Head of caudate nucleus (tissue), 42 donors: ENCODE measurements around the gene KRTDAP.

ENCODE experiments used
- DNase-seq, 42 donors: peaks; one replicate each; pipeline versions ENCODE4 v3.0.0 to v3.0.0-alpha.2; 2020 to 2021; ENCODE audit warnings: mixed read lengths in 7 of 42
- intact Hi-C: fragments of 100-400 bp; cut with DNase I; formaldehyde crosslinking; loops from one replicate; pipeline ENCODE4 v1.15.0; 2022

KRTDAP gene

DNA sequence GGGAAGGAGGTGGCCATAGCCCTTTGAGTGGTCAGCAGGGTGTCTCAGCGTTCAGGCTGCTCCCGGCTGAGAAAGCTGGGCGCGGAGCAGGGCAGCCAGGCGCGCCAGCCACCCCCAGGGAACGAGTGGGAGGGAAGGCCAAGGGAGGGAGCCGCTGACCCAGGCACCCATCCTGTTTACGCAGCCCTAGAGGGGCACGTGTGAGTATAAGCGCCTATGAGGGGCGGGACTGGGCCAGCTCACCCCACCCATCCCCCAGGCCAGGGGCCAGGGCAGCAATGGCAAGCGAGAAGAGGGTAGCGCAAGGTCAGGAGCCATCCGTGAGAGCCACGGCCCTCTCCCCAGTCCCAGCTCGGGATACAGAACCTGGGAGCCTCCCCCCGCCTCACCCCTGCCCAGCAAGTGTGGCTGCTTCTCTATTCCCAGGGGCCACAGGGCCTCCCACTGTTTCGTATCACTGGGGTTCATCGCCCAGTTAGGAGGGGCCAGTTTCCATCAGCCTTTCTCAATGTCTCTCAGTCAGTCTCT lies 24.1 kb upstream of the KRTDAP start:
- intact Hi-C loops, result no loop called here
- no peak for DNase-seq

- intact Hi-C loops, result no loop called here
- DNase-seq, result peak in 41 of 42 donors; percentile 36 to 88 (median 69)
Observed at GRCh38 chr19:35513628-35514281, 23.5 kb upstream of the KRTDAP start, which contains the start of gene DMKN. DMKN (minus strand) TSS chr19:35513649; CDS start chr19:35513475, 174 bp downstream.

GRCh38 chr19:35512831-35513627 lies 22.8 kb upstream of the KRTDAP start:
- intact Hi-C loops, result no loop called here
- DNase-seq, result no peak

GRCh38 chr19:35511337-35511736 lies 21.1 kb upstream of the KRTDAP start:
- intact Hi-C loops, result no loop called here

GRCh38 chr19:35510626-35510964 lies 20.3 kb upstream of the KRTDAP start:
- intact Hi-C loops, result no loop called here
- no peak for DNase-seq

More at GRCh38 chr19:35511337-35511736, 21.1 kb upstream of the KRTDAP start:
- DNase-seq, result no peak

GRCh38 chr19:35509861-35510625 lies 19.8 kb upstream of the KRTDAP start:
- intact Hi-C loops, result no loop called here
- DNase-seq, result peak; percentile 50 to 90 (median 78)

DNA sequence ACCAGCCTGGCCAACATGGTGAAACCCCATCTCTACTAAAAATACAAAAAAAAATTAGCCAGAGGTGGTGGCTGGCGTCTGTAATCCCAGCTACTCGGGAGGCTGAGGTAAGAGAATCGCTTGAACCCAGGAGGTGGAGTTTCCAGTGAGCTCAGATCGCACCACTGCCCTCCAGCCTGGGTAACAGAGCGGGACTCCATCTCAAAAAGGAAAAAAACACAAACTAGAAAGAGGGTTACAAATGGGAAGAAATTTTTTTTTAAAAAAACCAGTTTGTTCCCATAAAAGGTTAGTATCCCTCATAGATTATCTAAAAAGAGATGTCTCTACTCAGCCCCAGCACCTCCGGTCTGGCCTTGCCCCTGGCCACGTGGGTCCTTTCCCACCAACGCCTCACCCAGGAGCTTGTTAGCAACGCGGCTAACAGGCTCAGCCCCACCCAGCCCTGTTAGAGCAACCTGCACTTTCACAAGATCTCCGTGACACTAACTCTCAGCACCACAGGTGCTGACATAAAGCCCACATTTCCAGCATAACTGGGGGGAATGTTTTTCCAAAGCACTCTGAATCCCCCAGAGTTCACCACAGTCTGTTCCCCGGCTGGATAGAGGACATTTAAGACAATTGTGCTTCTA lies 18.9 kb upstream of the KRTDAP start:
- intact Hi-C loops, result no loop called here

DNA sequence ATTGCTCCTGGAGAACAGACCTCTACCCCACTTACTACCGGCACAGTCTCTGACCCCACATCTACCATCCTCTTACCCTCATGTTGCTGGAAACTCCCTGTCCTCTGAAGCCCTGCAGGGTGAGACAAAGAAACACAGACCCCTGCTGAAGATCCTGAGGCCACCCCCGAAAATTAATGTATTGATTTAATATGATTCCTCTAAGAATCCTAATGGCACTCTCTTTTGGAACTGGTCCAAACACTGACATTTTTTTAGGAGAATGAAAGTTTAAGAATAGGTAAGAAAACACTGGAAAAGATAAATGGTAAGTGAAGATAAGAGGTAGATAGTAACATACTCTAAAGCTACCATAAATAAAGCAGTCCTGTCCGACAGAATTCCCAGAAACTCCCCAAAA lies 17.9 kb upstream of the KRTDAP start:
- intact Hi-C loops, result no loop called here
- DNase-seq, result no peak

More for the DNA sequence above, 18.9 kb upstream of the KRTDAP start:
- peak in 39 of 42 donors; percentile 30 to 90 (median 61) for DNase-seq

DNA sequence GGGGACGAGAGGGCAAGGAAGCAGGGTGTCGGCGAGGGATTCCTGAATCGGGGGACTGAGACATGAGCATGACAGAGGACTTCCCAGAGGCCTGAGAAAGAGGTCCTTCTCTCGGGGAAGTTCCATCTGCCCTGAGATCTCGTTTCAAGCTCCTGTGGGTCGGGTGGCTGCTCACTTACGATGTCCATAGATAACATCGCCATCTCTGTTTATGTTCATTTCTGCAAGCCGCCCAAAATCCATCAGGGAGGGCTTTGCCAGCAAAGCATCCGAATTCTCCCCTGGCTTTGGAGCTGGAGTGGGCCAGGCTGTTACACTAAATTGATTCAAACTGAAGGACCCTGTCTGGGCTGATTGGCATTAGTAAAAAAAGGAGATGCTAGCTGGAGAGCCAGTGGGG lies 17.3 kb upstream of the KRTDAP start:
- intact Hi-C loops, result no loop called here
- DNase-seq, result no peak

- intact Hi-C loops, result no loop called here
- DNase-seq, result no peak
Observed at GRCh38 chr19:35506011-35506410, 15.7 kb upstream of the KRTDAP start.

GRCh38 chr19:35502751-35503150 lies 12.5 kb upstream of the KRTDAP start:
- intact Hi-C loops, result no loop called here
- no peak for DNase-seq

DNA sequence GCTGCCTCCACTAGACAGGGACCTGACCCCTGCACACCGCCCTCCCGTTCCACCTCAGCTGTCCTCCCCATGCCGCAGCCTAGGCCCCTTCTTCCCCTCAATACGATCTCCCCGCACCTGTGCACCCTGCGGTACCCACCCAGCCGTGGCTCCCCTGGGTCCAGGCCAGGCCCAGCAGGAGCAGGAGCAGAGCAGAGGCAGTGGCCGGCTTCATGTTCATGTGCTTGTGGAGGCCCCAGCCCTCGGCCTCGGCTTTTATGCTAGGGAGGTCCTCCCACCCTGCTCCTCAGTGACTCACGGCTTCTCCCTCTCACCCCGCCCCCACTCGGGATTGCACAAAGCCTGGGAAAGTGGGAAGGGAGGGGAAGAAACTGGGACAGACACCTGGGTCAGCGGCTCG lies 11.4 kb upstream of the KRTDAP start:
- intact Hi-C loops, result no loop called here
- peak; percentile 41 to 94 (median 77) for DNase-seq

DNA sequence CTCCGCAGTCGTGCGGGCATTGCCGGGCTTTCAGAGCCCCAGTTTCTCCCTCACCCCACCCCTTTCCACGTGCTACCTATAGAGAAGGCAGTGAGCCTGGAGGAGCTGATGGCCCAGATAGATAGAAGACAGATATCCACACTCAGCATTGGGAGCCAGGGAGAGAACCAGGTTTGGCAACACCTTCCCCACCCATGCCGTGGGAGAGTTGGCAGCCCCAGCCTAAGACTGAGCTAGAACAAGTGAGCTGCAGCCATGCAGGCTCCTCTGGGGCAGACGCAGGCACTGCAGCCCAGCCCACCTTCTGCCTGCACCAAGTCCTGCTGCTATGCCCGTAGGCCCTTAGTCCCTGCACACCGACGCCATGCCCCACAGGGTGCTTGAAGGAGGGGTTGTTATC lies 10.3 kb upstream of the KRTDAP start:
- intact Hi-C loops, result no loop called here
- DNase-seq, result peak in 27 of 42 donors; percentile 7 to 79 (median 44)

DNA sequence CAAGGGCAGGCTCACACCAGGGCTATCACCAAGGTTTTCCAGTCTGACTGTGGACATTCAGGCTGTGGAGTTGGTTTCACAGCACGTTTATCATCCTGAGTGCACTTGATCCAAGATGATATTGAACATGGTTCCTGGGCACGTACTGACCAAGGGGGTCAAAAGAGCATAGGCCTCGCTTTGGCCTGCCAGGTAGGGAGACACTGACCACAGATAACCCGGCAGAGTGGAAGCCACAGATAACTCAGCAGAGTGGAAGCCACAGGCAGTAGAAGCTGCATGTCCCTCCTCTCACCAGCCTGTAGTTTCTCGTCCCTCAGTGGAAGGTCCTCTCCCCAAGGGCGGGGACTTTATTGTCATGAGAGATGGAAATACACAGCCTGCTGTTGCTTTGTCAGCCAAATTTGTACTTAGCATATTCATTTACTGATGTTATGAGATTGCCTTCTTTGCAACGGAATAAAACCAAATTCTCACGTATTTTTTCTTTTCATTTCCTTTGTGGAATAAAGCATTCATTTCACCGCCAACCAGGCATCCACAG lies 8.8 kb upstream of the KRTDAP start:
- DNase-seq, result no peak
- intact Hi-C loops, result loop anchor here (5.0 to 10.0 kb wide), 2 partner anchors 147 to 214 kb away; partner anchors contain the start of gene HAMP

DNA sequence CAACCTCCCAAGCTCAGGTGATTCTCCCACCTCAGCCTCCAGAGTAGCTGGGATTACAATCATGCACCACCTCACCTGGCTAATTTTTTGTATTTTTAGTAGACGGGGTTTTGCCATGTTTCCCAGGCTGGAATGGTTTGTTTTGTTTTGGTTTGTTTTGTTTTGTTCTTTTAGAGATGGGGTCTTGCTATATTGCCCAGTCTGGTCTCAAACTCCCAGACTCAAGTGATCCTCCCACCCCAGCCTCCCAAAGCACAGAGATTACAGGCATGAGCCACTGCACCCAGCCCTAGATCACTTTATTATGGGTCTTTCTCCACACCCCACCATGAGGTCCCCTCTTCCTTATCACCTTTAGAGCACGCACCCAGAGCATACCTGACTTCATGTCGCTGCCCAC lies 8.0 kb upstream of the KRTDAP start:
- intact Hi-C loops, result loop anchor here (5.0 to 10.0 kb wide), 2 partner anchors 146 to 213 kb away; partner anchors contain the start of gene HAMP
- DNase-seq, result no peak

- DNase-seq, result no peak
- intact Hi-C loops, result loop anchor here (5.0 to 10.0 kb wide), 2 partner anchors 145 to 213 kb away; partner anchors contain the start of gene HAMP
Observed at GRCh38 chr19:35497406-35497805, 7.1 kb upstream of the KRTDAP start.

DNA sequence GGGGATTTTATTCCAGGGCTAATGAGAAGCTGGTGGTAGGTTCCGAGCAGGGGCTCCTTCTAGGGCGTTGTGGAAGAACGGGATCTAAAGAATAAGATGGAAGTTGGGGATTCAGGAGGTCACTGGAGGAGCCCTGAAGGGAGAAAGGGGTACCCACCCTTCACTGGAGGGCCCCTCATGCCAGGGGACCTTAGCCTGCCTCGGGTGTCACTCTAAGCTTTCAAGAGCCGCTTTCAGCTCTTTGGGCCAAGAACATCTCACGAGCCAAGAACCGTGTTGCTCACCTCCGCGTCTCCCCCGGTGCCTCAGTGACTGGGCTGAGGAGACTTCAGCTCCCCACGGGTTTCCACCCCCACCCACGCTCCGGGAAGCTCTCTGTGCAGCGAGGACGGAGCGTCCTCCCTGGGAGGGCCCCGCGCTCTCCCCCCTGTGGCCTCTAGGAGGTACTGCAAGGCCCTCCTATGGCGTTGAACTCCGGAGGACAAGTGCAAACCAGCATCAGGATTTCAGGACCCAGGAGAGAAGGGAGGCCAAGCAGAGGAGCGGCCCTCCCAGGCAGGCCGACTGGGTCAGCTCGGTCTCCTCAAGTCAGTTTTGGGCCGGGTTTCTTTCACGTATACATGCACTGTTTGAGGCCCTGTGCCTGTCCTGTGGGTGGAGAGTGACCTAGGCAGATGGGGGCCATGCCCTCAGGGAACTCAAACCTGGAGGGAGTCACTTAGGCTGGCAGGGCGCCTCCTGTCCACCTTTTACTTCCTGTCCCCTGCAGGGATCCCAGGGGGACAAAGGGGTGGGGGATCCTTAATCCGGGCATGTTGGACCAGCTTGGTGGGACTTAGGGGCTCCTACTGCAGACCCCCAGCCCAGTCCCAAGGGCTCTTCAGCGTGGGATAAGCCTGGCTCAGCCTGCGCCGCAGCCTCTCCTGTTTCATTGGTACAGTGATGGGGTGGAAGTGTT lies 5.1 kb upstream of the KRTDAP start:
- peak; percentile 45 to 93 (median 80) for DNase-seq
- intact Hi-C loops, result loop anchor here (5.0 to 10.0 kb wide), 2 partner anchors 143 to 211 kb away; partner anchors contain the start of gene HAMP
